Measurements from ENCODE around the gene RGP1. TPM values are rescaled to one million over a fixed set of nuclear protein-coding genes. Genes with fewer than 3 reads are reported as not detected.

Gene RGP1
- total RNA-seq, 2 experiments from 2014 or later = 13.5 to 27.1 TPM

DNA sequence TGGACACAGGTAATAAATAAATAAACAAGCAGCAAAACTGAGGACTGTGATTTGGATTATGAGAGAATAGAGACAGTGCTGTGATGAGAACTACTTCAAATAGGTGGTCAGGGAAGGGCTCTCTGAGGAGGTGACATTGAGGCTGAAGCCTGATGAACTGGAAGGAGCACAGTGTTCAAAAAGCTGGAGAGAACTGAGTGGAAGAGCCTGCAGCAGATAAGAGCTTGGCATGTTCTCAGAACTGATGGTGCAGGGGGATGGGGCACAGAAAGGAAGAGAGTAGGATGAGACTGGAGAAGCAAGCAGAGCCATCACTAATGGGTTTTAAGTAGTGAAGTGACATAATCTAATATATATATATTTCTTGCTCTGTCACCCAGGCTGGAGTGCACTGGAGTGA, 48.1 kb upstream of the RGP1 start:
- H3K4me2 ChIP-seq (ENCODE audit: low read length) = no peak overlapping the region
- H3K27ac ChIP-seq (ENCODE audit: low read depth, low read length, poor library complexity, severe bottlenecking) = no peak overlapping the region
- DNase-seq (ENCODE audit: low spot score) = no peak
- H3K4me1 ChIP-seq (ENCODE audit: insufficient read depth, low read length, poor library complexity, severe bottlenecking) = no peaks in the 10 kb centered on the region
- peaks cover 98% of the 10 kb centered on the region for H3K36me3 ChIP-seq (ENCODE audit: insufficient read depth, low read length)
- ChIA-PET POLR2A (no interaction called here), CTCF (ENCODE audit: unreplicated experiment) (no interaction called here)
- H3K4me3 ChIP-seq (ENCODE audit: low read depth, low read length, poor library complexity, severe bottlenecking) = no peak overlapping the region
- H3K79me2 ChIP-seq (ENCODE audit: insufficient read depth, low read depth, low read length) = no peaks in the 10 kb centered on the region
- no peaks in the 10 kb centered on the region for H3K9me3 ChIP-seq (ENCODE audit: low read length)
- no TSS peak for BruUV-seq (replicated peaks)
- intact Hi-C loops (cut with micrococcal nuclease; ENCODE audit: unreplicated experiment) = no loop called here
- H2AFZ ChIP-seq (ENCODE audit: low read length) = no peak overlapping the region
- no peaks in the 10 kb centered on the region for H3K9me2 ChIP-seq (ENCODE audit: insufficient read depth, low read length)
- no peaks in the 10 kb centered on the region for H4K20me1 ChIP-seq (ENCODE audit: insufficient read depth, low read length)
- TF ChIP-seq, protein P1, sequence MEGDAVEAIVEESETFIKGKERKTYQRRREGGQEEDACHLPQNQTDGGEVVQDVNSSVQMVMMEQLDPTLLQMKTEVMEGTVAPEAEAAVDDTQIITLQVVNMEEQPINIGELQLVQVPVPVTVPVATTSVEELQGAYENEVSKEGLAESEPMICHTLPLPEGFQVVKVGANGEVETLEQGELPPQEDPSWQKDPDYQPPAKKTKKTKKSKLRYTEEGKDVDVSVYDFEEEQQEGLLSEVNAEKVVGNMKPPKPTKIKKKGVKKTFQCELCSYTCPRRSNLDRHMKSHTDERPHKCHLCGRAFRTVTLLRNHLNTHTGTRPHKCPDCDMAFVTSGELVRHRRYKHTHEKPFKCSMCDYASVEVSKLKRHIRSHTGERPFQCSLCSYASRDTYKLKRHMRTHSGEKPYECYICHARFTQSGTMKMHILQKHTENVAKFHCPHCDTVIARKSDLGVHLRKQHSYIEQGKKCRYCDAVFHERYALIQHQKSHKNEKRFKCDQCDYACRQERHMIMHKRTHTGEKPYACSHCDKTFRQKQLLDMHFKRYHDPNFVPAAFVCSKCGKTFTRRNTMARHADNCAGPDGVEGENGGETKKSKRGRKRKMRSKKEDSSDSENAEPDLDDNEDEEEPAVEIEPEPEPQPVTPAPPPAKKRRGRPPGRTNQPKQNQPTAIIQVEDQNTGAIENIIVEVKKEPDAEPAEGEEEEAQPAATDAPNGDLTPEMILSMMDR (conservative IDR thresholded peaks at IDR 0.05; ENCODE audit: low read length) = no peak
- TF ChIP-seq EZH2phosphoT487 (IDR thresholded peaks at IDR 0.05; ENCODE audit: borderline replicate concordance, low read depth, low read length) = no peak

DNA sequence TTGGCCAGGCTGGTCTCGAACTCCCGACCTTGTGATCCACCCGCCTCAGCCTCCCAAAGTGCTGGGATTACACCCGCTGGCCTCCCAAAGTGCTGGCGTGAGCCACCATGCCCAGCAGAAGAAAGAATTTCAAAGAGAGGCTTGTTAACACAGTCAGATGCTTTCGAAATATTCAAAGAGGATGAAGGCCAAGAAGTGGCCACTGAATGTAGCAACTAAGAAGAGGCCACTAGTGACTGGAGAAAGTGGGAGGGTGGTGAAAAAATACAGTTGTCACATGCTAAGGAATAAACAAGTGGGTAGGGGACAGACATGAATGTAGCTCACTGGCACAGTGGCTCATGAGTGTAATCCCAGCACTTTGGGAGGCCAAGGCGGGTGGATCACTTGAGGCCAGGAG, 46.4 kb upstream of the RGP1 start:
- CTCF ChIA-PET (ENCODE audit: unreplicated experiment) = no interaction called here

More for the DNA sequence above, 46.4 kb upstream of the RGP1 start:
- Histone ChIP-seq H3K36me3 (ENCODE audit: insufficient read depth, low read length) (peaks cover 98% of the 10 kb centered on the region), H3K9me3 (ENCODE audit: low read length) (no peaks in the 10 kb centered on the region), H3K9me2 (ENCODE audit: insufficient read depth, low read length) (no peaks in the 10 kb centered on the region), H3K79me2 (ENCODE audit: insufficient read depth, low read depth, low read length) (no peaks in the 10 kb centered on the region), H3K27ac (ENCODE audit: low read depth, low read length, poor library complexity, severe bottlenecking) (no peak overlapping the region), H2AFZ (ENCODE audit: low read length) (no peak overlapping the region), H3K4me3 (ENCODE audit: low read depth, low read length, poor library complexity, severe bottlenecking) (no peak overlapping the region), H3K4me1 (ENCODE audit: insufficient read depth, low read length, poor library complexity, severe bottlenecking) (no peaks in the 10 kb centered on the region), H4K20me1 (ENCODE audit: insufficient read depth, low read length) (no peaks in the 10 kb centered on the region), H3K4me2 (ENCODE audit: low read length) (no peak overlapping the region)
- POLR2A ChIA-PET = interaction anchor here (1.4 kb wide), 1 partner anchor 29 kb away, joined by 3 read pairs; the partner anchor contains the start of gene TLN1
- intact Hi-C loops (cut with micrococcal nuclease; ENCODE audit: unreplicated experiment) = no loop called here
- DNase-seq (ENCODE audit: low spot score) = no peak
- no peak for TF ChIP-seq EZH2phosphoT487 (IDR thresholded peaks at IDR 0.05; ENCODE audit: borderline replicate concordance, low read depth, low read length)
- TF ChIP-seq, protein P1 (conservative IDR thresholded peaks at IDR 0.05; ENCODE audit: low read length) = no peak
- BruUV-seq (replicated peaks) = no TSS peak
